Psoas muscle (tissue), 8 donors: ENCODE data around the gene EIF5. TPM values are rescaled to one million over a fixed set of nuclear protein-coding genes. Genes with fewer than 3 reads are reported as not detected.
A peak's percentile ranks its signal among the peaks of the same experiment; 100 is the strongest.

ENCODE experiments used
- ATAC-seq, 4 donors: fragments of 200-7000 bp; cut with Tn5 transposase; one replicate each; pipeline ENCODE4 v1.9.1; 2020; ENCODE audit warnings: moderate library complexity in 3 of 4, mild to moderate bottlenecking in 2 of 4
- DNase-seq, 2 donors: peaks; one replicate each; pipeline ENCODE4 v3.0.0-alpha.2; 2020
- H3K27ac ChIP-seq: fragments of 200-600 bp; one replicate; pipeline ENCODE4 v1.8.0; 2022
- H3K27me3 ChIP-seq, 3 donors: fragments of 200-600 bp in 1 of 3; one replicate each; pipeline versions ENCODE4 v1.6.1 to v1.8.0; 2013 to 2022; ENCODE audit warnings: low read length in 2 of 3, mild to moderate bottlenecking in 2 of 3, moderate library complexity in 1 of 3; ENCODE audit not compliant: insufficient read depth in 3 of 3
- H3K36me3 ChIP-seq, 2 donors: fragments of 200-600 bp in 1 of 2; one replicate each; pipeline versions ENCODE4 v1.6.1 to v1.8.0; 2013 to 2022; ENCODE audit warnings: low read depth in 1 of 2, mild to moderate bottlenecking in 1 of 2, moderate library complexity in 1 of 2; ENCODE audit not compliant: insufficient read depth in 1 of 2
- H3K4me1 ChIP-seq: fragments of 200-600 bp; one replicate; pipeline ENCODE4 v1.8.0; 2022
- H3K4me3 ChIP-seq: fragments of 200-600 bp; one replicate; pipeline ENCODE4 v1.8.0; 2022; ENCODE audit warnings: mild to moderate bottlenecking
- H3K9me3 ChIP-seq: fragments of 200-600 bp; one replicate; pipeline ENCODE4 v1.8.0; 2022
- CTCF ChIP-seq: fragments of 200-600 bp; IDR thresholded peaks from one replicate; pipeline ENCODE4 v1.8.0; 2022; ENCODE audit warnings: antibody characterized with exemption
- whole genome bisulfite sequencing, 3 donors: extraction: QIAGEN DNeasy Blood & Tissue Kit; methylation state at CpG; one replicate each; pipeline versions ENCODE4 v1.1.6 to v1.1.7; 2013; 5-methylcytosine and 5-hydroxymethylcytosine counted together
- intact Hi-C, 2 donors: fragments of 100-400 bp; cut with DNase I; formaldehyde crosslinking; loops; one replicate each; pipeline versions ENCODE4 v1.11.0 to v1.14.2; 2022
- polyA plus RNA-seq, 3 donors: library from polyadenylated mRNA; stranded (reverse); fragments of 200-250 nt; gene quantifications; one replicate each; pipeline ENCODE4 v1.2.3, GENCODE V29; 2013
- total RNA-seq, 4 donors: library from RNA; stranded (reverse); fragmentation: NEBNext Ultra II Directional in 2 of 4; extraction: Animal tissue kit (Norgen Biotek cat#: 25700) in 2 of 4; gene quantifications; one replicate each; pipeline versions ENCODE4 v1.2.1 to v1.2.4, GENCODE V29; 2021 to 2023
- donor health status: healthy with polysubstance abuse.
- donor health status: DM: no; HTN: no; CAD: no; lungs with moderate emphysema.
- donor health status: Bipolar disorder and iron deficiency.
- donor health status: healthy.
- donor health status: DM: yes; HTN: yes; CAD: no.
- donor health status: DM: no; HTN: no; CAD: no.
- donor health status: DM: no; HTN: no; CAD: no.
- donor health status: DM: yes; HTN: yes; CAD: no.

Gene EIF5
- total and polyA plus RNA-seq, 7 donors, result 163 to 535 (median 381) TPM

- no peaks in the 10 kb centered on the region for H3K4me1 ChIP-seq
- no peaks in the 10 kb centered on the region for H3K36me3 ChIP-seq
- peaks cover 8% of the 10 kb centered on the region for H3K9me3 ChIP-seq
- no peaks in the 10 kb centered on the region for H3K27me3 ChIP-seq
- no peak for ATAC-seq
- no peak for DNase-seq
- H3K4me3 ChIP-seq, result no peak overlapping the region
- no peak overlapping the region for H3K27ac ChIP-seq
- no peak for TF ChIP-seq CTCF
- 82 to 86% (median 84%) methylated on average over 6 of the region's 6 CpGs for WGBS, 3 donors
- intact Hi-C loops, result no loop called here
Observed at GRCh38 chr14:103366741-103367140, 32.7 kb downstream of the EIF5 start.

- 87 to 92% (median 87%) methylated on average over 4 of the region's 4 CpGs for WGBS, 3 donors
- no peak for TF ChIP-seq CTCF
Observed at GRCh38 chr14:103367995-103368394, 34.0 kb downstream of the EIF5 start.

GRCh38 chr14:103370087-103370486, 36.0 kb downstream of the EIF5 start:
- intact Hi-C loops, result no loop called here
- DNase-seq (no peak), ATAC-seq (no peak)
- no peak overlapping the region for H3K27ac ChIP-seq
- 94% methylated on average over 3 of the region's 3 CpGs for WGBS, 3 donors
- no peak overlapping the region for H3K4me3 ChIP-seq
- no peaks in the 10 kb centered on the region for H3K4me1 ChIP-seq
- no peak for TF ChIP-seq CTCF
- no peaks in the 10 kb centered on the region for H3K36me3 ChIP-seq
- H3K9me3 ChIP-seq, result no peaks in the 10 kb centered on the region
- H3K27me3 ChIP-seq, result no peaks in the 10 kb centered on the region

More at GRCh38 chr14:103367995-103368394, 34.0 kb downstream of the EIF5 start:
- DNase-seq, result no peak
- no peak for ATAC-seq
- H3K9me3 ChIP-seq, result peaks cover under 1% of the 10 kb centered on the region
- H3K4me3 ChIP-seq, result no peak overlapping the region
- H3K27ac ChIP-seq, result no peak overlapping the region
- intact Hi-C loops, result no loop called here
- H3K27me3 ChIP-seq, result no peaks in the 10 kb centered on the region
- no peaks in the 10 kb centered on the region for H3K4me1 ChIP-seq
- no peaks in the 10 kb centered on the region for H3K36me3 ChIP-seq

GRCh38 chr14:103372017-103372416, 38.0 kb downstream of the EIF5 start:
- H3K4me1 ChIP-seq, result no peaks in the 10 kb centered on the region
- no peak for ATAC-seq
- H3K9me3 ChIP-seq, result no peaks in the 10 kb centered on the region
- no peak for TF ChIP-seq CTCF
- intact Hi-C loops, result no loop called here
- 67 to 93% (median 83%) methylated on average over 2 to 23 of the region's 23 CpGs for WGBS, 3 donors
- no peak overlapping the region for H3K4me3 ChIP-seq
- DNase-seq, result no peak
- no peaks in the 10 kb centered on the region for H3K27me3 ChIP-seq
- H3K27ac ChIP-seq, result no peak overlapping the region
- H3K36me3 ChIP-seq, result no peaks in the 10 kb centered on the region

GRCh38 chr14:103372552-103373304, 38.7 kb downstream of the EIF5 start:
- ATAC-seq (peak in 3 of 4 donors; percentile 27 to 53 (median 50)), DNase-seq (peak in 1 of 2 donors; percentile 57)
- Histone ChIP-seq H3K27ac (no peak overlapping the region), H3K27me3 (no peaks in the 10 kb centered on the region), H3K9me3 (no peaks in the 10 kb centered on the region), H3K4me3 (no peak overlapping the region), H3K4me1 (no peaks in the 10 kb centered on the region), H3K36me3 (no peaks in the 10 kb centered on the region)
- 58 to 69% (median 69%) methylated on average over 11 of the region's 11 CpGs for WGBS, 3 donors
- intact Hi-C loops, result no loop called here
- no peak for TF ChIP-seq CTCF
